Measurements from ENCODE around the gene UGP2. TPM values are rescaled to one million over a fixed set of nuclear protein-coding genes. Genes with fewer than 3 reads are reported as not detected.

UGP2 gene
- total RNA-seq, 2 experiments from 2014 or later, result 140 to 181 TPM

DNA sequence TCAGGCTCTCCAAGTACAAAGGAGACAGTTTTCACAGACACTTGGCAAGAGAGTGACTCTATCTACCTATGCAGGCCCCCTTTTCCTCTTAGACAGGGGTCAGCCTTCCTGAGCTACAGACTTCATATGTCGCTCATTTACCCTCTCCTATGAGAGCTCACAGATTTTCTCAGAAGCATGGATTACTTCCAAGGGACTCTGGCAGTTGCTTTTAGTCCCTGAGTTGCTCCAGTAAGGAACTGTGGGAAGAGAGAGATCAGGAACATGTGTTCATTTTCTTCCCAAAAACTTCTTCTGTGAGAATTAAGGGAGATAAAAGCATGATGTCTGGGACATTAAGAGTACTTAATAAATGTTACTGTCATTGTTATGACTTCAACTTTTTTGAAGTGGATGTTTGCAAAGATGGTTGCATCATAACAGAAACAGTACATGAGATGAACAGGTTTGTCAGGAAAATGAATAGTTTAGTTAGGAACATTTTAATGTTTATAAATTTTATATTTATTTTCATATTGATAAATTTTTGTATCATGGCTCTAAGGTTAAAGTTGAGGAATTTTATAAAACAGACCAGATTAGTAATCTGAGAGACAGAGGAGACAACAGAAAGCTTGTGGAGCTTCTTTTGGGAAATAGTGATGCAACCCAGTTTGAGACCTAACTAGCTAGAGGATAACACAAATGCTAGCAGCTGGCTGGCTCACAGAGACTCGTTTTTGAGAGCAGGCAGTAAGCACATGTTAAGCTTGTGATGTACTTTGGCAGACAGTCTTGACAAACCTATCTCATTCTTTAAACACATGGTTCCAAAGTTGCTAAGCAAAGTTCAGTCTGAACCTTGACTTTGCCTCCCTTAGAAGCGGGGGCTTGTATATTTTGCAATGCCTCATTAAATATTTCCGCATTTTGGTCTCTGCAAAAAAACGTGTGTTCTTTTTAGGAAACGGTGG lies 21.7 kb upstream of the UGP2 start:
- CTCF ChIA-PET, result no interaction called here
- Mint-ChIP-seq H3K4me1 (no peaks in the 10 kb centered on the region), H3K27me3 (peaks cover 9% of the 10 kb centered on the region), H3K27ac (no peak overlapping the region), H3K9me3 (no peaks in the 10 kb centered on the region), H3K4me3 (no peak overlapping the region), H3K36me3 (ENCODE audit: low read depth) (no peaks in the 10 kb centered on the region)
- POLR2A ChIA-PET, result interaction anchor here (0.6 kb wide), 1 partner anchor 36 kb away, joined by 3 read pairs; no protein-coding TSS in a partner anchor
- no peak for DNase-seq

- no peak overlapping the region for H3K4me3 Mint-ChIP-seq
- H3K36me3 Mint-ChIP-seq (ENCODE audit: low read depth), result no peaks in the 10 kb centered on the region
- H3K9me3 Mint-ChIP-seq, result no peaks in the 10 kb centered on the region
- ChIA-PET CTCF (no interaction called here), POLR2A (no interaction called here)
- H3K4me1 Mint-ChIP-seq, result no peaks in the 10 kb centered on the region
- no peak overlapping the region for H3K27ac Mint-ChIP-seq
- H3K27me3 Mint-ChIP-seq, result peaks cover 13% of the 10 kb centered on the region
- DNase-seq, result no peak
Measured at GRCh38 chr2:63820969-63821368, 20.7 kb upstream of the UGP2 start.

- ChIA-PET POLR2A (no interaction called here), CTCF (no interaction called here)
- Mint-ChIP-seq H3K36me3 (ENCODE audit: low read depth) (no peaks in the 10 kb centered on the region), H3K27ac (no peak overlapping the region), H3K9me3 (no peaks in the 10 kb centered on the region), H3K4me3 (no peak overlapping the region), H3K4me1 (no peaks in the 10 kb centered on the region), H3K27me3 (peaks cover 13% of the 10 kb centered on the region)
- DNase-seq, result no peak
Measured at GRCh38 chr2:63821396-63821795, 20.3 kb upstream of the UGP2 start.

- H3K4me1 Mint-ChIP-seq, result no peaks in the 10 kb centered on the region
- POLR2A ChIA-PET, result no interaction called here
- CTCF ChIA-PET, result no interaction called here
Measured at GRCh38 chr2:63822478-63822877, 19.2 kb upstream of the UGP2 start.

DNA sequence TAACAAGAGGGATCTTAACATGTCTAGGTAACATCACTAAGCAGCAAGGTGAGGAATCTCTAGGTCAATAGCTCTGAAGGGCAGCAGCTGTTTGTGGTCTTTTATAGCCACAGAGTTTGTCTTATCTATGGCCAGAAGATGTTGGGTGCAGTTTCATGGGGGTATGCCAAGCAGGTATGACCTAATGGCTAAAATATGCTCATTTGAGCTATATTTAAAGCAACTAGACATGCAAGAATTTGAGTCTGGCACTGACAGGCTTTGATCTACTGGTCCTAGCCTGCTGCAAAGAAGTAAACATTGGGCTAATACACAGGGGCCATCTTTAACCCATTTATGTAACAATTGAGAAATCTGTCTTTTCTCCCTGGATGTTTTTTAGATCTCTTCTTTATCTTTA lies 13.9 kb upstream of the UGP2 start:
- POLR2A ChIA-PET, result no interaction called here
- no peaks in the 10 kb centered on the region for H3K36me3 Mint-ChIP-seq (ENCODE audit: low read depth)
- no peak for DNase-seq
- H3K27ac Mint-ChIP-seq, result no peak overlapping the region
- peaks cover 29% of the 10 kb centered on the region for H3K27me3 Mint-ChIP-seq
- CTCF ChIA-PET, result interaction anchor here (0.7 kb wide), 2 partner anchors 14 to 404 kb away, joined by 3 to 4 read pairs; no protein-coding TSS in a partner anchor
- H3K4me1 Mint-ChIP-seq, result no peaks in the 10 kb centered on the region
- no peaks in the 10 kb centered on the region for H3K9me3 Mint-ChIP-seq
- no peak overlapping the region for H3K4me3 Mint-ChIP-seq

More at GRCh38 chr2:63822478-63822877, 19.2 kb upstream of the UGP2 start:
- Mint-ChIP-seq H3K9me3 (no peaks in the 10 kb centered on the region), H3K36me3 (ENCODE audit: low read depth) (no peaks in the 10 kb centered on the region), H3K27me3 (peaks cover 17% of the 10 kb centered on the region), H3K4me3 (no peak overlapping the region), H3K27ac (no peak overlapping the region)
- DNase-seq, result no peak

- Mint-ChIP-seq H3K9me3 (no peaks in the 10 kb centered on the region), H3K4me1 (no peaks in the 10 kb centered on the region), H3K27me3 (peaks cover 23% of the 10 kb centered on the region), H3K4me3 (no peak overlapping the region), H3K36me3 (ENCODE audit: low read depth) (no peaks in the 10 kb centered on the region), H3K27ac (no peak overlapping the region)
- CTCF ChIA-PET, result interaction anchor here (0.7 kb wide), 1 partner anchor 30 kb away, joined by 4 read pairs; no protein-coding TSS in a partner anchor
- no peak for DNase-seq
- POLR2A ChIA-PET, result no interaction called here
Measured at GRCh38 chr2:63831176-63831575, 10.5 kb upstream of the UGP2 start.

DNA sequence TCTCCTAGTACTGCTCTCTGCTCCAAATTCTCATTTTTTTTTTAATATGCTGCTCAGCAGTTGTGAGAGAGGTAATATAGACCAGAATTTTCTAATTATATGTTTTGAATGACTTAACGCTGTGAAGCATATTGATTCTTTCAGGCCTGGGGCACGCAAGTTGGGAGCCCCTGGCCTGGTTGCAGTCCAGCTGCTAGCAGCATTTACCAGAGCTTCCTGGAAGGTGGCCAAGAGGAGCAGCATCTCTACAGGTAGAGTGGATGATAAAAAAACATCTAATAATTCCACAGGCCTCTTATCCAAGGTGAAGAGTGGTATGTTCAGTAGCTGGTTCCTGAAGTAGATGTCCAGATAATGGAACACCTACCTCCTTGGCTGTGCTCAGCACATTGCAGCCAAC lies 7.3 kb upstream of the UGP2 start:
- ChIA-PET POLR2A (no interaction called here), CTCF (interaction anchor here (0.6 to 1.0 kb wide), 4 partner anchors 12 to 493 kb away, joined by 3 to 5 read pairs (median 3); no protein-coding TSS in a partner anchor)
- Mint-ChIP-seq H3K36me3 (ENCODE audit: low read depth) (no peaks in the 10 kb centered on the region), H3K27ac (no peak overlapping the region), H3K4me3 (no peak overlapping the region), H3K27me3 (peaks cover 16% of the 10 kb centered on the region), H3K4me1 (peaks cover 3% of the 10 kb centered on the region), H3K9me3 (no peaks in the 10 kb centered on the region)
- DNase-seq, result no peak

DNA sequence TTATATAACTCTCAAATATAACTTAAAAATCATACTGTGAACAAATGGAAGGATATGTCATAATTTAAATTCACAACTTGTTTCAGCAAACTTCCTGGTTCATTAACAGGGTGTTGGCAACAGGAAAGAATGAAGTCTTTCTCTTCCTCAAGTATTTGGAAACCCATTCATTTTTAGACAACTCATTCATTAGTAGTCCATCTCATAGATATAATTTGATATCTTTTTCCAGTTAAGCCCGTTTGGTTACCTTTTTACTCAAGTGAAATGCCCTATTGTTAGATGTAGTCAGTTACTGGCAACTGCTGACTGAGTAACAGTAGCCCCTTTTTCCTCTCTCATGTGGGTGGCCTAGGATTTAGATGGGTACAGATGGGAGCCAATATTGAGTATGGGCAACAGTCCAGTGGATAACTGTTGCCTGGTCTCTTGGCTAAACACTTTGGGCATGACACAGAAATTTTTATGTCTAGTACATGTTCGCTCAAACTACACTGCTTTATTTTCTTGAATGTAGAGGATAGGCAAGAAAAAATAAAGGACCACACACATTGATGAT lies 4.6 kb upstream of the UGP2 start:
- no peaks in the 10 kb centered on the region for H3K9me3 Mint-ChIP-seq
- peaks cover 7% of the 10 kb centered on the region for H3K27me3 Mint-ChIP-seq
- peaks cover 9% of the 10 kb centered on the region for H3K36me3 Mint-ChIP-seq (ENCODE audit: low read depth)
- H3K4me3 Mint-ChIP-seq, result no peak overlapping the region
- ChIA-PET POLR2A (no interaction called here), CTCF (no interaction called here)
- DNase-seq, result no peak
- H3K4me1 Mint-ChIP-seq, result peaks cover 16% of the 10 kb centered on the region
- no peak overlapping the region for H3K27ac Mint-ChIP-seq

DNA sequence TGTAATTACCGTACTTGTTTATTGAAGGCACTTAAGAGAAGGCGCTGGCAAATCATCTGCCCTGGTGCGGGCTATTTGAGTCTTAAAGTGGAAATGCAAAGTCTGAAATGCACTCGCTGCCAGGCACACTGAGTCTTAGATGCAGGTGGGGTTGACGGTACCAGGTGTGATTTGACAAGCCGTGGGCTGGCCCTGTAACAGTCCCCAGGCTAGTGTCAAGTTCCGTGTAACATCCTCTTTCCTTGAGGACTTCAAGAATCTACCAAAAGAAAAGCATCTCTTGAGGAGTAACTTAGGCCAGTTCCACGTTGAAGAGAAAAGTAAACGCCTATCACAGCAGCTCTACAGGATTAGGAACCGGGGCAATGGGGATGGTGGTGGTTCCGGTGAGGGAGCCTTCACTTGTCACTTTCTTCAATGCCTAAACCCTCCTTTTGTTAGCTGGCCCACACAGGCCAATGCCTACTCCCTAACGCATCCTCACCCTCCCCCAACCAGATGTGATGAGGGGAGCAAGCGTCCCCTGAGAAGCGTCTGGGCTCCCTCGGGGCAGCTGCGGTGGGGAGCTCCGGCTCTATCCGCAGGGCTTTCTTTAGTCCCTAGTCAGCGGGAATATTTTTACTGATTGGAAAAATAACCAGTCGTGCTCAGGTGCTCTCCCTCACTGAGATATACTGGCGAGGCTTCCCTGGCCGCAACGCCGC lies 1.5 kb upstream of the UGP2 start:
- no peaks in the 10 kb centered on the region for H3K9me3 Mint-ChIP-seq
- DNase-seq, result peak; percentile 50
- peaks cover 37% of the 10 kb centered on the region for H3K36me3 Mint-ChIP-seq (ENCODE audit: low read depth)
- POLR2A ChIA-PET, result interaction anchor here (3.4 kb wide), 1 partner anchor 14 kb away, joined by 36 read pairs; no protein-coding TSS in a partner anchor
- H3K27ac Mint-ChIP-seq, result peak overlapping the region; percentile 96
- CTCF ChIA-PET, result interaction anchor here (0.7 to 3.9 kb wide), 2 partner anchors 12 to 36 kb away, joined by 3 to 27 read pairs; no protein-coding TSS in a partner anchor
- H3K4me3 Mint-ChIP-seq, result peak overlapping the region; percentile 97
- peaks cover 42% of the 10 kb centered on the region for H3K4me1 Mint-ChIP-seq
- peaks cover 7% of the 10 kb centered on the region for H3K27me3 Mint-ChIP-seq

DNA sequence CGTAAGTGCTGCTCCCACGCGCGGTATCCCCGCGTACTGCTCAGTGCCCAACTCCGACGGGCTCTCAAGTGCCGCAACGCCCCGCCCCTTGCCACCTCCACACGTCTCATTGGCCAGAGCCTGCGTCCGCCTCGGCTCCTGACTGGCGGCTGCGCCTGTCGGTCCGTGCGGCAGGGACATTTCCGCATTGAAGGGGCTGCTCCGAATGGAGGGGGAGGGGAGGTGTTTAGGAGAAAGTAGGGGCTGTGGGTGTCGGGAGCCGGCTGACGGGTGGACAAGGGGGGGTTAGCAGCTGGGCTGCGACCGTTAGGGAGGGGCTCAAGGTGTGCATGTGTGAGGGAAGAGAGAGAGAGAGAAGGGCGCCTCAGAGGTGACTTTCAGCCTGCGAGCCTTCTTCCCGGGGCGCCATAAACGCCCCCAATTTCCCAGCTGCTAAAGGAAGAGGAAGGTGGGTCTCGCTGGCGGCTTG lies 877 bp upstream of the UGP2 start:
- CTCF ChIA-PET, result interaction anchor here (0.7 to 3.9 kb wide), 3 partner anchors 12 to 36 kb away, joined by 3 to 27 read pairs (median 4); no protein-coding TSS in a partner anchor
- POLR2A ChIA-PET, result interaction anchor here (3.4 kb wide), 1 partner anchor 14 kb away, joined by 36 read pairs; no protein-coding TSS in a partner anchor
- no peaks in the 10 kb centered on the region for H3K9me3 Mint-ChIP-seq
- peak overlapping the region; percentile 96 for H3K27ac Mint-ChIP-seq
- peak overlapping the region; percentile 97 for H3K4me3 Mint-ChIP-seq
- peaks cover 7% of the 10 kb centered on the region for H3K27me3 Mint-ChIP-seq
- peaks cover 43% of the 10 kb centered on the region for H3K36me3 Mint-ChIP-seq (ENCODE audit: low read depth)
- H3K4me1 Mint-ChIP-seq, result peaks cover 48% of the 10 kb centered on the region
- peak; percentile 98 for DNase-seq

DNA sequence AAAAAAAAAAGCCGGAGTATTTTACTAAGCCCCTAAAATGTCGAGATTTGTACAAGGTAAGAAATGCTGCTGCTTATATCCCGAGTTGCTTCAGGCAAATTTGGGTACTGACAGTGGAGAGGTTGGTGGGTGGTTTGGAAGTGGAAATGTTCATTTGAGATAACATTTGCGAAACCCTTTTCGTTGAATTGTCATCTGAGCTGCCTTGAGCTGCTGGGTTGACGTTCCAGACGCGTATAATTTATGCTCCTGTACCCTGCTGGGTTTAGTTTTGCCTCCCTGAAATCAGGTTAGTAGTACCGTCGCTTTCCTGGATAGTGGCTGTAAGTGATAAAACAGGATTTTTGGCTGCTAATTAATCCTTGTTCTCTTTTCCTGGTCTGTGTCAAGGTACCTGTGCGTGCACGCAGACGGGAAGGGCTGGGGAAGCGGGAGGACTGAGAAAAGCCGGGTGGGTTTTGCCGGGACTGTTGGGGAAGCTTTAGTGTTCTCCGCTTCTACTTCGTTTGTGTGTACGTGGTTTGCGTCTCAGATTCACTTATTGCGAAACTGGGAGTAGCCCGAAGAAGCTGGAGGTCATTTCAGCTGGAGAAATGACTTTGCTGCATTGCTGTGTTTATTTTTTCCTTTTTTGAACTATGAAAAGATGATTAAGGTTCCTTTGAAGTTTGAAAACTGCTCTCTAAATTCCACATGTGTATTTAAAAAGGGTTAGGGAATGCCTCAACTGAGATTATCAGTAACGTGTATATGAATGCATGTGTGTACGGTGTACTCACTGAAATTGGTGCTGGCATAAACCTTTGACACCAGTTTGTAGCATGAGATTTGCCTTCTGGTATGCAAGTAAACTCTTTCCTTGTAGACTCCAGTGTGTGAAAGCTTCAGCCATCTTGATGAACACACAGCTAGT lies 709 bp downstream of the UGP2 start:
- H3K4me3 Mint-ChIP-seq, result peak overlapping the region; percentile 97
- H3K4me1 Mint-ChIP-seq, result peaks cover 54% of the 10 kb centered on the region
- ChIA-PET CTCF (interaction anchor here (1.1 to 3.9 kb wide), 5 partner anchors 10 to 19 kb away, joined by 4 to 27 read pairs (median 4); no protein-coding TSS in a partner anchor), POLR2A (interaction anchor here (0.7 to 3.4 kb wide), 2 partner anchors 12 to 17 kb away, joined by 3 to 36 read pairs; no protein-coding TSS in a partner anchor)
- H3K27ac Mint-ChIP-seq, result peak overlapping the region; percentile 96
- H3K9me3 Mint-ChIP-seq, result peaks cover 5% of the 10 kb centered on the region
- DNase-seq, result peak; percentile 22
- H3K36me3 Mint-ChIP-seq (ENCODE audit: low read depth), result peaks cover 57% of the 10 kb centered on the region
- H3K27me3 Mint-ChIP-seq, result peaks cover 2% of the 10 kb centered on the region

Measured in activated CD4-positive, alpha-beta T cell treated with anti-CD3 and anti-CD28 coated beads, Interleukin-2, amount 10 ng/mL, durations not matched to agents 7 days and 5 days (primary cell).